Ovary (tissue), 9 donors: ENCODE measurements around the gene EEF2K. TPM values are rescaled to one million over a fixed set of nuclear protein-coding genes. Genes with fewer than 3 reads are reported as not detected.

ENCODE experiments used
- DNase-seq, 5 donors: peaks; one replicate each; pipeline ENCODE4 v3.0.0-alpha.2; 2019 to 2020
- H3K27ac ChIP-seq, 2 donors: fragments of 200-600 bp; one replicate each; pipeline versions ENCODE4 v1.5.1 to v1.8.0; 2019 to 2022
- H3K27me3 ChIP-seq: fragments of 200-600 bp; one replicate; pipeline ENCODE4 v1.8.0; 2022
- H3K36me3 ChIP-seq: fragments of 200-600 bp; sonication (generic); one replicate; pipeline ENCODE4 v1.5.1; 2019
- H3K4me1 ChIP-seq: one replicate; pipeline ENCODE4 v1.8.1; 2013; ENCODE audit warnings: mild to moderate bottlenecking, moderate library complexity; ENCODE audit not compliant: insufficient read depth
- H3K4me3 ChIP-seq: fragments of 200-600 bp; sonication (generic); one replicate; pipeline ENCODE4 v1.5.1; 2017
- H3K9me3 ChIP-seq, 2 donors: fragments of 200-600 bp in 1 of 2; sonication (generic) in 1 of 2; one replicate each; pipeline versions ENCODE4 v1.5.1 to v1.8.1; 2013 to 2019; ENCODE audit warnings: mild to moderate bottlenecking in 1 of 2, moderate library complexity in 1 of 2
- EP300 ChIP-seq: sonication (generic); formaldehyde crosslinking; IDR thresholded peaks from one replicate; pipeline ENCODE4 v1.6.1; 2017; ENCODE audit warnings: antibody characterized with exemption
- POLR2A ChIP-seq: fragments of 450-650 bp; IDR thresholded peaks from one replicate; pipeline ENCODE4 v1.6.1; 2017; ENCODE audit warnings: antibody characterized with exemption, mild to moderate bottlenecking, moderate library complexity
- WGBS, 3 donors: extraction: QIAGEN DNeasy Blood & Tissue Kit in 1 of 3; methylation state at CpG; one replicate each; pipeline versions ENCODE4 v1.1.5 to v1.1.7; 2013 to 2017; 5-methylcytosine and 5-hydroxymethylcytosine counted together
- intact Hi-C, 4 donors: fragments of 100-400 bp; cut with DNase I; formaldehyde crosslinking; loops; one replicate each; pipeline versions ENCODE4 v1.11.0 to v1.15.1; 2022 to 2023
- polyA plus RNA-seq, 2 donors: library from polyadenylated mRNA; stranded (reverse); fragments of 200-250 nt in 1 of 2; fragments of 350-450 nt in 1 of 2; fragmentation: Illumina TruSeq in 1 of 2; extraction: RNeasy Lipid Tissue Mini Kit (QIAGEN cat#74804) in 1 of 2; gene quantifications; one replicate each; pipeline ENCODE4 v1.2.3, GENCODE V29; 2013 to 2014
- total RNA-seq, 7 donors: library from RNA; depleted of rRNA in 2 of 7; stranded (reverse); fragments of >200 nt in 2 of 7; fragmentation: NEBNext Ultra II Directional in 3 of 7; extraction: Animal tissue kit (Norgen Biotek cat#: 25700) in 3 of 7; gene quantifications; one replicate each; pipeline versions ENCODE4 v1.1.0 to v1.2.4, GENCODE V29; 2016 to 2023
- TF ChIP-seq, protein P1 (sequence below), 3 donors: fragments of 450-650 bp in 2 of 3; fragments of 200-600 bp in 1 of 3; IDR thresholded peaks; one replicate each; pipeline versions ENCODE4 v1.5.1 to v1.8.0; 2016 to 2022; ENCODE audit warnings: antibody characterized with exemption in 3 of 3, mild to moderate bottlenecking in 1 of 3
- donor health status: DM: no; HTN: no; CAD: no; lungs with moderate emphysema.
- donor health status: DM: no; HTN: no; CAD: no.
- donor health status: Bipolar disorder and iron deficiency.
- donor health status: DM: yes; HTN: yes; CAD: no.
- donor health status: DM: no; HTN: no; CAD: no.
- donor health status: DM: yes; HTN: yes; CAD: no.

The EEF2K gene
- total and polyA plus RNA-seq, 9 donors, result 8.1 to 37.6 (median 26.0) TPM

DNA sequence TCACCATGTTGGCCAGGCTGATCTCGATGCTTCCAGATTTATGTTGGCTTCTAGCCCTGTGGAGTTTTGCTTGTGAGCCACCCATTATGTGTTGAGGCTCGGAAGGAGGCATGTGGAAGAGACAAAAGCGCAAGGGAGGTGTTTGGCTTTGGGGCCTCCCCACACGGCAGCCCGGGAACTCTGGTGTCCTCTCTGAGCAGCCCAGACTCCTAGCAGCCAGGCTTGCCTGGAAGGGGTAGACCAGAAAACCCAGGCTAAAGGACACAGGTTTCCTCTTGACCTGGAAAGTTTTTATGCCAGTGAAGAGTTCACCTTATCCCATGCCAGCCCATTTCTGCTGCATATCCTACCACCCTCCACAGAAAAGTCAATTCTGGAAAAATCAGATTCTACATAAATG, 22.7 kb upstream of the EEF2K start:
- Histone ChIP-seq H3K9me3 (no peaks in the 10 kb centered on the region), H3K4me3 (no peak overlapping the region), H3K27me3 (no peaks in the 10 kb centered on the region), H3K36me3 (no peaks in the 10 kb centered on the region), H3K27ac (no peak overlapping the region), H3K4me1 (no peaks in the 10 kb centered on the region)
- DNase-seq, result no peak
- TF ChIP-seq, protein P1, sequence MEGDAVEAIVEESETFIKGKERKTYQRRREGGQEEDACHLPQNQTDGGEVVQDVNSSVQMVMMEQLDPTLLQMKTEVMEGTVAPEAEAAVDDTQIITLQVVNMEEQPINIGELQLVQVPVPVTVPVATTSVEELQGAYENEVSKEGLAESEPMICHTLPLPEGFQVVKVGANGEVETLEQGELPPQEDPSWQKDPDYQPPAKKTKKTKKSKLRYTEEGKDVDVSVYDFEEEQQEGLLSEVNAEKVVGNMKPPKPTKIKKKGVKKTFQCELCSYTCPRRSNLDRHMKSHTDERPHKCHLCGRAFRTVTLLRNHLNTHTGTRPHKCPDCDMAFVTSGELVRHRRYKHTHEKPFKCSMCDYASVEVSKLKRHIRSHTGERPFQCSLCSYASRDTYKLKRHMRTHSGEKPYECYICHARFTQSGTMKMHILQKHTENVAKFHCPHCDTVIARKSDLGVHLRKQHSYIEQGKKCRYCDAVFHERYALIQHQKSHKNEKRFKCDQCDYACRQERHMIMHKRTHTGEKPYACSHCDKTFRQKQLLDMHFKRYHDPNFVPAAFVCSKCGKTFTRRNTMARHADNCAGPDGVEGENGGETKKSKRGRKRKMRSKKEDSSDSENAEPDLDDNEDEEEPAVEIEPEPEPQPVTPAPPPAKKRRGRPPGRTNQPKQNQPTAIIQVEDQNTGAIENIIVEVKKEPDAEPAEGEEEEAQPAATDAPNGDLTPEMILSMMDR (IDR thresholded peaks at IDR 0.05), result no peak
- no peak for TF ChIP-seq EP300
- no peak for TF ChIP-seq POLR2A
- WGBS, 3 donors, result 85 to 88% (median 86%) methylated on average over 5 of the region's 5 CpGs
- intact Hi-C loops, result loop anchor here in 1 of 4 donors (10.0 kb wide), 1 partner anchor 109 kb away; no protein-coding TSS in a partner anchor

DNA sequence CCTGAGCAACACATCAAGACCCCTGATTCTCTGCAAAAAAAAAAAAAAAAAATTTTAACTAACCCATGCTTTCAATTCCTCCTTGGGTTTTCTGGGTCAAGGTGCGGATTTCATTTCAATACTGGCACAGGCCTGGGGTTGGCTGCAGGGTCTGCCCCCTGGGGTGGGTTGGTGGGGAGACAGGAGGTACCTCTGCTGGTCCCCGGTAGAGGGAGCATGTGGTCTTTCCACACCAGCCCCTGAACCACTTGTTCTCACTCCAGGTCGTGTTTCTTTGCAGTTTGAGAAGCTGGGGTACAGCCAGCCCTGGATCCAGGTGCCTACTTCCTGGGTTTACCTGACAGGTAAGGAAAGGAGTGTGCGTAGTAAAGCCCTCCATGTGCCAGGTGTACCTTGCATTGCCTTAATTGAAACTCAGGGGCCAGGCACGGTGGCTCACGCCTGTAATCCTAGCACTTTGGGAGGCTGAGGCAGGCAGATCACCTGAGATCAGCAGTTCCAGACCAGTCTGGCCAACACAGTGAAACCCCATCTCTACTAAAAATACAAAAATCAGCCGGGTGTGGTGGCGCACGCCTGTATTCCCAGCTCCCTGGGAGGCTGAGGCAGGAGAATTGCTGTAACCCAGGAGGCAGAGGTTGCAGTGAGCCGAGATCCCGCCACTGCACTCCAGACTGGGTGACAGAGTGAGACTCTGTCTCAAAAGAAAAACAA, 22.0 kb upstream of the EEF2K start:
- Histone ChIP-seq H3K36me3 (no peaks in the 10 kb centered on the region), H3K27ac (no peak overlapping the region), H3K4me3 (no peak overlapping the region), H3K4me1 (peaks cover 1% of the 10 kb centered on the region), H3K27me3 (no peaks in the 10 kb centered on the region), H3K9me3 (no peaks in the 10 kb centered on the region)
- intact Hi-C loops, result loop anchor here in 1 of 4 donors (10.0 kb wide), 1 partner anchor 109 kb away; no protein-coding TSS in a partner anchor
- WGBS, 3 donors, result 78 to 85% (median 83%) methylated on average over 10 to 11 of the region's 11 CpGs
- no peak for DNase-seq
- TF ChIP-seq POLR2A, result no peak
- TF ChIP-seq, protein P1 (IDR thresholded peaks at IDR 0.05), result no peak
- TF ChIP-seq EP300, result no peak

- no peak overlapping the region for H3K27ac ChIP-seq
- no peak overlapping the region for H3K4me3 ChIP-seq
- peaks cover 5% of the 10 kb centered on the region for H3K4me1 ChIP-seq
- DNase-seq, result no peak
- no peaks in the 10 kb centered on the region for H3K36me3 ChIP-seq
- 85 to 89% (median 88%) methylated on average over 6 of the region's 6 CpGs for WGBS, 3 donors
- no peaks in the 10 kb centered on the region for H3K9me3 ChIP-seq
- TF ChIP-seq EP300, result no peak
- no peak for TF ChIP-seq POLR2A
- TF ChIP-seq, protein P1 (IDR thresholded peaks at IDR 0.05), result no peak
- H3K27me3 ChIP-seq, result no peaks in the 10 kb centered on the region
- intact Hi-C loops, result loop anchor here in 1 of 4 donors (10.0 kb wide), 1 partner anchor 110 kb away; no protein-coding TSS in a partner anchor
These were observed 21.5 kb upstream of the EEF2K start for GRCh38 chr16:22184615-22184968.

GRCh38 chr16:22186517-22186916, 19.6 kb upstream of the EEF2K start:
- WGBS, 3 donors, result 56 to 66% (median 61%) methylated on average over 3 of the region's 3 CpGs
- Histone ChIP-seq H3K36me3 (no peaks in the 10 kb centered on the region), H3K4me3 (no peak overlapping the region), H3K9me3 (no peaks in the 10 kb centered on the region), H3K27ac (no peak overlapping the region), H3K4me1 (peaks cover 5% of the 10 kb centered on the region), H3K27me3 (no peaks in the 10 kb centered on the region)
- no peak for DNase-seq
- intact Hi-C loops, result loop anchor here (2.0 to 10.0 kb wide), 4 partner anchors 112 to 186 kb away; partner anchors contain the start of genes PDZD9 (in 3 of the 4) and MOSMO (in 1 of the 4)
- TF ChIP-seq EP300 (no peak), POLR2A (no peak)
- TF ChIP-seq, protein P1 (IDR thresholded peaks at IDR 0.05), result no peak
